NCI-H2081 (cell line): ENCODE measurements around the gene TSPEAR.

ENCODE experiments used
- DNase-seq, 2 experiments: peaks; one replicate each; lab custom pipeline; 2025; lab: John Stamatoyannopoulos, UW

The TSPEAR gene

GRCh38 chr21:44461464-44462001 is 249.8 kb downstream of the TSPEAR start:
- no peak for DNase-seq

- DNase-seq = no peak
Observed at GRCh38 chr21:44461005-44461404, 250.4 kb downstream of the TSPEAR start.

- DNase-seq = no peak
Observed at GRCh38 chr21:44460441-44460755, 251.0 kb downstream of the TSPEAR start.

GRCh38 chr21:44459712-44460440 is 251.5 kb downstream of the TSPEAR start:
- no peak for DNase-seq

GRCh38 chr21:44458971-44459711 is 252.2 kb downstream of the TSPEAR start:
- DNase-seq = peak in 1 of 2 experiments; percentile 8

- no peak for DNase-seq
Observed at GRCh38 chr21:44456915-44457736, 254.2 kb downstream of the TSPEAR start.

- no peak for DNase-seq
Observed at GRCh38 chr21:44456214-44456914, 255.0 kb downstream of the TSPEAR start.

GRCh38 chr21:44455524-44456213 is 255.7 kb downstream of the TSPEAR start:
- DNase-seq = peak in 1 of 2 experiments; percentile 1

GRCh38 chr21:44454747-44455523 is 256.4 kb downstream of the TSPEAR start, which contains the start of gene LRRC3:
TSS of gene LRRC3 (plus strand) at chr21:44455510. CDS start at chr21:44456645, 1,135 bp downstream.
- peak; percentile 3 to 7 for DNase-seq

- DNase-seq = no peak
Observed at GRCh38 chr21:44454058-44454457, 257.3 kb downstream of the TSPEAR start.

- DNase-seq = no peak
Observed at GRCh38 chr21:44453120-44453519, 258.3 kb downstream of the TSPEAR start.

GRCh38 chr21:44450999-44451398 is 260.4 kb downstream of the TSPEAR start:
- no peak for DNase-seq

- no peak for DNase-seq
Observed at GRCh38 chr21:44450402-44450801, 261.0 kb downstream of the TSPEAR start.

GRCh38 chr21:44449473-44450363 is 261.7 kb downstream of the TSPEAR start:
- DNase-seq = no peak

GRCh38 chr21:44448651-44449131 is 262.7 kb downstream of the TSPEAR start:
- no peak for DNase-seq
